SU-DHL-6 (cell line): Measurements from ENCODE around the gene TRIM7.

Experiments
- H2AFZ ChIP-seq: fragments of 200-600 bp; sonication (generic); 2 replicates; pipeline ENCODE4 v1.6.1; 2014; ENCODE audit warnings: low read depth, mild to moderate bottlenecking, moderate library complexity, mixed read lengths, antibody characterized with exemption, low read length; ENCODE audit not compliant: severe bottlenecking
- H3F3A ChIP-seq: fragments of 200-600 bp; shearing (Covaris generic); 2 replicates; pipeline ENCODE4 v1.6.0; 2016; ENCODE audit warnings: antibody characterized with exemption, mild to moderate bottlenecking; ENCODE audit not compliant: insufficient read depth
- H3K27ac ChIP-seq: fragments of 200-600 bp; sonication (generic); 2 replicates; pipeline ENCODE4 v1.5.1; 2016; ENCODE audit warnings: low read depth, mild to moderate bottlenecking, low read length, moderate library complexity, mixed read lengths
- H3K27me3 ChIP-seq: fragments of 200-600 bp; sonication (generic), shearing (Covaris generic); 2 replicates; pipeline ENCODE4 v1.6.0; 2014; ENCODE audit warnings: mild to moderate bottlenecking, low read length
- H3K36me3 ChIP-seq: fragments of 200-600 bp; sonication (generic); 2 replicates; pipeline ENCODE4 v1.6.1; 2014; ENCODE audit warnings: mild to moderate bottlenecking, low read length, mixed read lengths
- H3K4me2 ChIP-seq: fragments of 300-600, 200-600 bp; shearing (Covaris generic), sonication (generic); 2 replicates; pipeline ENCODE4 v1.6.0; 2014; ENCODE audit warnings: low read length, low read depth, mild to moderate bottlenecking; ENCODE audit not compliant: poor library complexity, severe bottlenecking
- H3K4me3 ChIP-seq: fragments of 200-600 bp; sonication (generic); 2 replicates; pipeline ENCODE4 v1.5.1; 2014; ENCODE audit warnings: antibody characterized with exemption, low read length, mild to moderate bottlenecking, mixed read lengths; ENCODE audit not compliant: insufficient read depth, poor library complexity, severe bottlenecking
- H3K79me2 ChIP-seq: fragments of 200-600 bp; sonication (generic); 2 replicates; pipeline ENCODE4 v1.6.1; 2014; ENCODE audit warnings: mild to moderate bottlenecking, low read length, moderate library complexity; ENCODE audit not compliant: insufficient read depth
- H3K9ac ChIP-seq: fragments of 200-600 bp; sonication (generic); 2 replicates; pipeline ENCODE4 v1.7.0; 2014; ENCODE audit warnings: mild to moderate bottlenecking, low read length
- H3K9me2 ChIP-seq: fragments of 200-600 bp; sonication (generic); replicated peaks from 2 replicates; pipeline ENCODE4 v1.6.1; 2014; ENCODE audit warnings: low read length; ENCODE audit not compliant: insufficient read depth
- H3K9me3 ChIP-seq: fragments of 200-600 bp; sonication (generic); 2 replicates; pipeline ENCODE4 v1.6.1; 2014; ENCODE audit warnings: low read length, mixed read lengths; ENCODE audit not compliant: insufficient read depth
- H4K20me1 ChIP-seq: fragments of 200-600 bp; sonication (generic); 2 replicates; pipeline ENCODE4 v1.6.1; 2014; ENCODE audit warnings: low read depth, mild to moderate bottlenecking, antibody characterized with exemption, low read length, moderate library complexity, mixed read lengths
- CTCF ChIP-seq: fragments of 200-600 bp; sonication (generic); IDR thresholded peaks from one replicate; pipeline ENCODE4 v1.5.1; 2017; ENCODE audit warnings: antibody characterized with exemption, mild to moderate bottlenecking, low read length, moderate library complexity; ENCODE audit not compliant: insufficient read depth, poor library complexity, severe bottlenecking
- EZH2phosphoT487 ChIP-seq: fragments of 200-600 bp; sonication (generic), shearing (Covaris generic); conservative IDR thresholded peaks from 2 replicates; pipeline ENCODE4 v1.6.1; 2018; ENCODE audit warnings: mild to moderate bottlenecking, antibody characterized with exemption, low read length, moderate library complexity, mixed read lengths

TRIM7 gene

GRCh38 chr5:181237729-181238385 lies 32.9 kb upstream of the TRIM7 start:
- no peak for TF ChIP-seq CTCF
- no peak overlapping the region for H3K9ac ChIP-seq
- H3K79me2 ChIP-seq, result peaks cover 30% of the 10 kb centered on the region
- peaks cover 47% of the 10 kb centered on the region for H3K36me3 ChIP-seq
- H3F3A ChIP-seq, result peaks cover 89% of the 10 kb centered on the region
- H3K27me3 ChIP-seq, result no peaks in the 10 kb centered on the region
- no peak overlapping the region for H2AFZ ChIP-seq
- H3K27ac ChIP-seq, result no peak overlapping the region
- H3K4me2 ChIP-seq, result no peak overlapping the region
- H3K4me3 ChIP-seq, result no peak overlapping the region
- no peaks in the 10 kb centered on the region for H3K9me3 ChIP-seq
- no peaks in the 10 kb centered on the region for H3K9me2 ChIP-seq
- H4K20me1 ChIP-seq, result peaks cover 30% of the 10 kb centered on the region; the same call in 1 of the 2 replicates

GRCh38 chr5:181236954-181237641 lies 32.1 kb upstream of the TRIM7 start:
- TF ChIP-seq EZH2phosphoT487, result no peak
- TF ChIP-seq CTCF, result no peak
- Histone ChIP-seq H3K9me2 (no peaks in the 10 kb centered on the region), H3K36me3 (peaks cover 39% of the 10 kb centered on the region), H3F3A (peaks cover 85% of the 10 kb centered on the region), H3K9ac (no peak overlapping the region), H3K27me3 (no peaks in the 10 kb centered on the region), H3K9me3 (no peaks in the 10 kb centered on the region), H3K79me2 (peaks cover 23% of the 10 kb centered on the region), H3K4me3 (no peak overlapping the region), H3K4me2 (no peak overlapping the region), H3K27ac (no peak overlapping the region), H2AFZ (no peak overlapping the region), H4K20me1 (peaks cover 27% of the 10 kb centered on the region; the same call in 1 of the 2 replicates)

- H3K9me2 ChIP-seq, result no peaks in the 10 kb centered on the region
- H3K79me2 ChIP-seq, result peaks cover 16% of the 10 kb centered on the region
- peaks cover 33% of the 10 kb centered on the region for H3K36me3 ChIP-seq
- H3K4me3 ChIP-seq, result no peak overlapping the region
- H3K9ac ChIP-seq, result no peak overlapping the region
- no peak overlapping the region for H2AFZ ChIP-seq
- 0 out of 2 replicates have a peak overlapping the region, but pooled peaks have one; percentile 5 for H3K27ac ChIP-seq
- TF ChIP-seq EZH2phosphoT487 (no peak), CTCF (no peak)
- peaks cover 82% of the 10 kb centered on the region for H3F3A ChIP-seq
- peaks cover 22% of the 10 kb centered on the region; the same call in 1 of the 2 replicates for H4K20me1 ChIP-seq
- H3K27me3 ChIP-seq, result no peaks in the 10 kb centered on the region
- no peaks in the 10 kb centered on the region for H3K9me3 ChIP-seq
- H3K4me2 ChIP-seq, result no peak overlapping the region
Observed at GRCh38 chr5:181236471-181236870, 31.5 kb upstream of the TRIM7 start.
